H9 (cell line): ENCODE data around the gene MESP1. TPM values are rescaled to one million over a fixed set of nuclear protein-coding genes. Genes with fewer than 3 reads are reported as not detected.

Experiments used
- DNase-seq: peaks from one replicate; pipeline ENCODE4 v3.0.0-alpha.2; 2017
- H2AFZ ChIP-seq: one replicate; pipeline ENCODE4 v1.6.1; 2013; ENCODE audit warnings: mild to moderate bottlenecking, low read length, control low read depth, moderate library complexity
- H2AK5ac ChIP-seq: 2 replicates; pipeline ENCODE4 v1.6.1; 2013; ENCODE audit warnings: low read length, control low read depth, mixed read lengths; ENCODE audit not compliant: insufficient read length
- H2BK120ac ChIP-seq: one replicate; pipeline ENCODE4 v1.6.1; 2013; ENCODE audit warnings: low read depth, mild to moderate bottlenecking, low read length, control low read depth, inconsistent platforms; ENCODE audit not compliant: poor library complexity, severe bottlenecking
- H2BK12ac ChIP-seq: 2 replicates; pipeline ENCODE4 v1.6.1; 2013; ENCODE audit warnings: low read length, control low read depth, mixed read lengths, low read depth; ENCODE audit not compliant: insufficient read length
- H2BK15ac ChIP-seq: 2 replicates; pipeline ENCODE4 v1.6.1; 2013; ENCODE audit warnings: low read depth, low read length, control low read depth
- H2BK20ac ChIP-seq: one replicate; pipeline ENCODE4 v1.6.1; 2013; ENCODE audit warnings: low read depth, mild to moderate bottlenecking, low read length, control low read depth, inconsistent platforms; ENCODE audit not compliant: poor library complexity, severe bottlenecking
- H2BK5ac ChIP-seq: 2 replicates; pipeline ENCODE4 v1.6.1; 2013; ENCODE audit warnings: low read length, control low read depth, mixed read lengths; ENCODE audit not compliant: insufficient read length
- H3K14ac ChIP-seq: 2 replicates; pipeline ENCODE4 v1.6.1; 2013; ENCODE audit warnings: low read length, control low read depth; ENCODE audit not compliant: insufficient read depth
- H3K18ac ChIP-seq: 2 replicates; pipeline ENCODE4 v1.6.1; 2013; ENCODE audit warnings: low read depth, mild to moderate bottlenecking, mixed read lengths, low read length, control low read depth; ENCODE audit not compliant: insufficient read length
- H3K23ac ChIP-seq: 2 replicates; pipeline ENCODE4 v1.6.1; 2013; ENCODE audit warnings: low read length, control low read depth, mixed read lengths, low read depth; ENCODE audit not compliant: insufficient read length
- H3K23me2 ChIP-seq: 2 replicates; pipeline ENCODE4 v1.6.1; 2013; ENCODE audit warnings: low read depth, mild to moderate bottlenecking, mixed read lengths, low read length, control low read depth; ENCODE audit not compliant: insufficient read length, poor library complexity, severe bottlenecking
- H3K27ac ChIP-seq: 2 replicates; pipeline ENCODE4 v1.5.1; 2013; ENCODE audit warnings: low read length, control low read depth, mixed read lengths, low read depth; ENCODE audit not compliant: insufficient read length
- H3K27me3 ChIP-seq: 2 replicates; pipeline ENCODE4 v1.6.1; 2013; ENCODE audit warnings: low read length, control low read depth, inconsistent platforms; ENCODE audit not compliant: insufficient read depth
- H3K4ac ChIP-seq: 2 replicates; pipeline ENCODE4 v1.6.1; 2013; ENCODE audit warnings: low read depth, mild to moderate bottlenecking, control low read depth, inconsistent platforms, low read length, moderate library complexity
- H3K4me1 ChIP-seq: 2 replicates; pipeline ENCODE4 v1.6.1; 2013; ENCODE audit warnings: low read length, control low read depth, inconsistent platforms; ENCODE audit not compliant: insufficient read depth
- H3K4me2 ChIP-seq: 2 replicates; pipeline ENCODE4 v1.6.1; 2013; ENCODE audit warnings: low read length, control low read depth, mixed read lengths; ENCODE audit not compliant: insufficient read length, insufficient read depth
- H3K56ac ChIP-seq: 2 replicates; pipeline ENCODE4 v1.6.1; 2013; ENCODE audit warnings: low read depth, mild to moderate bottlenecking, mixed read lengths, low read length, control low read depth; ENCODE audit not compliant: insufficient read length
- H3K79me1 ChIP-seq: 2 replicates; pipeline ENCODE4 v1.6.1; 2013; ENCODE audit warnings: low read depth, mild to moderate bottlenecking, moderate library complexity, low read length, control low read depth, inconsistent platforms; ENCODE audit not compliant: insufficient read depth, poor library complexity, severe bottlenecking
- H3K79me2 ChIP-seq: 2 replicates; pipeline ENCODE4 v1.6.1; 2013; ENCODE audit warnings: low read length, control low read depth, inconsistent platforms; ENCODE audit not compliant: insufficient read depth
- H3K9ac ChIP-seq: 2 replicates; pipeline ENCODE4 v1.6.1; 2013; ENCODE audit warnings: low read length, control low read depth, mixed read lengths; ENCODE audit not compliant: insufficient read length; ENCODE audit errors: extremely low read depth
- H3K9me3 ChIP-seq: one replicate; pipeline ENCODE4 v1.6.1; 2013; ENCODE audit warnings: low read depth, low read length, inconsistent platforms; ENCODE audit not compliant: control insufficient read depth
- H3T11ph ChIP-seq: one replicate; pipeline ENCODE4 v1.6.1; 2013; ENCODE audit warnings: mild to moderate bottlenecking, low read length, control low read depth, inconsistent platforms
- H4K20me1 ChIP-seq: one replicate; pipeline ENCODE4 v1.6.1; 2013; ENCODE audit not compliant: control insufficient read depth, insufficient read length, insufficient read depth
- H4K5ac ChIP-seq: 2 replicates; pipeline ENCODE4 v1.6.1; 2013; ENCODE audit warnings: low read depth, mild to moderate bottlenecking, mixed read lengths, low read length, control low read depth; ENCODE audit not compliant: insufficient read length
- H4K8ac ChIP-seq: replicated peaks from 2 replicates; pipeline ENCODE4 v1.6.1; 2013; ENCODE audit warnings: low read length, control low read depth, mixed read lengths, low read depth; ENCODE audit not compliant: insufficient read length
- H4K91ac ChIP-seq: 2 replicates; pipeline ENCODE4 v1.6.1; 2013; ENCODE audit warnings: low read depth, mild to moderate bottlenecking, moderate library complexity, mixed read lengths, low read length, control low read depth; ENCODE audit not compliant: insufficient read length
- H3K27ac Mint-ChIP-seq, 3 experiments: 2 replicates in 2 of 3; 3 replicates in 1 of 3; pipeline ENCODE4 v1.8.0; 2020 to 2021; ENCODE audit warnings: mixed read lengths in 3 of 3, mild to moderate bottlenecking in 1 of 3, moderate library complexity in 1 of 3
- H3K27me3 Mint-ChIP-seq: 2 replicates; pipeline ENCODE4 v1.8.0; 2021; ENCODE audit warnings: low read depth, mild to moderate bottlenecking, moderate library complexity, mixed read lengths
- H3K36me3 Mint-ChIP-seq, 3 experiments: 2 replicates in 2 of 3; 3 replicates in 1 of 3; pipeline ENCODE4 v1.8.0; 2020 to 2021; ENCODE audit warnings: low read depth in 3 of 3, mixed read lengths in 3 of 3; ENCODE audit not compliant: insufficient read depth in 1 of 3
- H3K4me1 Mint-ChIP-seq, 2 experiments: 2 replicates each; pipeline ENCODE4 v1.8.0; 2020; ENCODE audit warnings: mixed read lengths in 2 of 2
- H3K4me3 Mint-ChIP-seq, 2 experiments: 2 replicates in 1 of 2; 3 replicates in 1 of 2; pipeline ENCODE4 v1.8.0; 2020 to 2021; ENCODE audit warnings: mild to moderate bottlenecking in 2 of 2, mixed read lengths in 2 of 2, moderate library complexity in 1 of 2
- H3K9me3 Mint-ChIP-seq, 2 experiments: 2 replicates in 1 of 2; 3 replicates in 1 of 2; pipeline ENCODE4 v1.8.0; 2020; ENCODE audit warnings: mild to moderate bottlenecking in 2 of 2, mixed read lengths in 2 of 2, moderate library complexity in 1 of 2
- WGBS: extraction: QIAGEN DNeasy Blood & Tissue Kit; methylation state at CpG from one replicate; pipeline ENCODE4 v1.1.7; 2013; ENCODE audit warnings: missing lambda C conversion rate, low lambda C conversion rate, mixed read lengths; ENCODE audit not compliant: insufficient read length; ENCODE audit errors: extremely low coverage; 5-methylcytosine and 5-hydroxymethylcytosine counted together
- total RNA-seq: library from RNA; stranded (reverse); gene quantifications from 2 replicates; pipeline ENCODE4 v1.2.1, GENCODE V29; 2021
- TF ChIP-seq, protein P1 (sequence below): fragments of 200-600 bp; sonication (generic); conservative IDR thresholded peaks from 3 replicates; pipeline ENCODE4 v1.8.0; 2021; ENCODE audit warnings: antibody characterized with exemption, mild to moderate bottlenecking

MESP1 gene
- total RNA-seq, 1 experiment from 2014 or later = not detected

DNA sequence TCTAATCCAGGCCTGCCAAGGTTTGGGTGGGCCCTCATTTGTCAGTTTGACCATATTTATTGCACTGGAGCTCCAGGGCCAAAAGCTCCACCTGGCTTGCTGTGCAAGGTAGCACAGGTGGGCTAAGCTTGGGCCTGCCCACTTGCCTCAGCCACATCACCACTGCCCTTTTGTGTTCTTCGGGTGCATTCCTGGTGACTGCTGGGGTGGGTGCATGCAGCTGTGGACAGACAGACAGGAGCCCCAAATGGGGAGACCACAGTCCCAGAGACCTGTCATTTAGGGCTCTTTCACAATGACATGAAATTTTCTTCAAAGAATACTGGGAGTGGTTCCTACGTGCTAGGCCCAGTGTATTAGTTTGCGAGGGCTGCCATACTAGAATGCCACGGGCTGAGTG, 27.8 kb upstream of the MESP1 start:
- Histone ChIP-seq H2BK15ac (no peak overlapping the region), H3K79me2 (no peaks in the 10 kb centered on the region), H4K5ac (no peak overlapping the region), H3K23ac (no peak overlapping the region), H2AK5ac (no peak overlapping the region), H2BK5ac (no peak overlapping the region), H2BK20ac (no peak overlapping the region), H3T11ph (no peak overlapping the region), H3K14ac (no peak overlapping the region), H2AFZ (no peak overlapping the region), H3K27ac (no peak overlapping the region), H3K56ac (no peak overlapping the region), H3K4me2 (no peak overlapping the region), H3K4ac (no peak overlapping the region), H4K91ac (no peak overlapping the region), H3K23me2 (peaks cover 4% of the 10 kb centered on the region), H3K9me3 (no peaks in the 10 kb centered on the region), H3K4me1 (peaks cover 6% of the 10 kb centered on the region), H2BK120ac (no peak overlapping the region), H3K79me1 (no peaks in the 10 kb centered on the region), H2BK12ac (no peak overlapping the region), H3K18ac (no peak overlapping the region), H3K27me3 (peaks cover 7% of the 10 kb centered on the region; the same call in 1 of the 2 replicates), H4K8ac (no peak overlapping the region), H3K9ac (no peak overlapping the region), H4K20me1 (no peaks in the 10 kb centered on the region)
- H3K27me3 Mint-ChIP-seq = peaks cover 77% of the 10 kb centered on the region
- DNase-seq = no peak
- no peaks in the 10 kb centered on the region for H3K9me3 Mint-ChIP-seq
- H3K4me1 Mint-ChIP-seq = peaks cover 15 to 20% of the 10 kb centered on the region in 2 experiments
- H3K36me3 Mint-ChIP-seq = no peaks in the 10 kb centered on the region
- H3K27ac Mint-ChIP-seq = no peak overlapping the region
- WGBS = no CpG with 5 or more reads among the region's 4 CpGs
- H3K4me3 Mint-ChIP-seq = no peak overlapping the region
- TF ChIP-seq, protein P1, sequence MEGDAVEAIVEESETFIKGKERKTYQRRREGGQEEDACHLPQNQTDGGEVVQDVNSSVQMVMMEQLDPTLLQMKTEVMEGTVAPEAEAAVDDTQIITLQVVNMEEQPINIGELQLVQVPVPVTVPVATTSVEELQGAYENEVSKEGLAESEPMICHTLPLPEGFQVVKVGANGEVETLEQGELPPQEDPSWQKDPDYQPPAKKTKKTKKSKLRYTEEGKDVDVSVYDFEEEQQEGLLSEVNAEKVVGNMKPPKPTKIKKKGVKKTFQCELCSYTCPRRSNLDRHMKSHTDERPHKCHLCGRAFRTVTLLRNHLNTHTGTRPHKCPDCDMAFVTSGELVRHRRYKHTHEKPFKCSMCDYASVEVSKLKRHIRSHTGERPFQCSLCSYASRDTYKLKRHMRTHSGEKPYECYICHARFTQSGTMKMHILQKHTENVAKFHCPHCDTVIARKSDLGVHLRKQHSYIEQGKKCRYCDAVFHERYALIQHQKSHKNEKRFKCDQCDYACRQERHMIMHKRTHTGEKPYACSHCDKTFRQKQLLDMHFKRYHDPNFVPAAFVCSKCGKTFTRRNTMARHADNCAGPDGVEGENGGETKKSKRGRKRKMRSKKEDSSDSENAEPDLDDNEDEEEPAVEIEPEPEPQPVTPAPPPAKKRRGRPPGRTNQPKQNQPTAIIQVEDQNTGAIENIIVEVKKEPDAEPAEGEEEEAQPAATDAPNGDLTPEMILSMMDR = no peak
